ENCODE measurements around the gene SPPL3. TPM values are rescaled to one million over a fixed set of nuclear protein-coding genes. Genes with fewer than 3 reads are reported as not detected.

Gene SPPL3
- total RNA-seq, 1 donor from 2014 or later = 44.1 TPM

GRCh38 chr12:120936197-120936596, 32.0 kb upstream of the SPPL3 start:
- Histone ChIP-seq H3K4me3 (no peak overlapping the region), H3K27me3 (no peaks in the 10 kb centered on the region), H3K9me3 (no peaks in the 10 kb centered on the region), H3K4me1 (no peaks in the 10 kb centered on the region), H3K36me3 (no peaks in the 10 kb centered on the region), H3K27ac (no peak overlapping the region)
- intact Hi-C loops (cut with DNase I) = no loop called here
- peak; percentile 62 for ATAC-seq
- no peak for DNase-seq
- TF ChIP-seq CTCF (IDR thresholded peaks at IDR 0.05) = no peak

GRCh38 chr12:120933786-120934185, 29.6 kb upstream of the SPPL3 start:
- intact Hi-C loops (cut with DNase I) = no loop called here
- no peak for TF ChIP-seq CTCF (IDR thresholded peaks at IDR 0.05)
- DNase-seq (no peak), ATAC-seq (no peak)
- Histone ChIP-seq H3K27ac (no peak overlapping the region), H3K9me3 (no peaks in the 10 kb centered on the region), H3K4me3 (no peak overlapping the region), H3K36me3 (no peaks in the 10 kb centered on the region), H3K27me3 (no peaks in the 10 kb centered on the region), H3K4me1 (no peaks in the 10 kb centered on the region)

- Histone ChIP-seq H3K4me3 (no peak overlapping the region), H3K9me3 (no peaks in the 10 kb centered on the region), H3K36me3 (no peaks in the 10 kb centered on the region), H3K27ac (no peak overlapping the region), H3K4me1 (no peaks in the 10 kb centered on the region), H3K27me3 (no peaks in the 10 kb centered on the region)
- ATAC-seq = no peak
- no peak for DNase-seq
- intact Hi-C loops (cut with DNase I) = no loop called here
- no peak for TF ChIP-seq CTCF (IDR thresholded peaks at IDR 0.05)
Measured at GRCh38 chr12:120932956-120933526, 28.9 kb upstream of the SPPL3 start.

GRCh38 chr12:120932058-120932457, 27.9 kb upstream of the SPPL3 start:
- intact Hi-C loops (cut with DNase I) = no loop called here
- DNase-seq (no peak), ATAC-seq (no peak)
- Histone ChIP-seq H3K4me1 (no peaks in the 10 kb centered on the region), H3K36me3 (no peaks in the 10 kb centered on the region), H3K27me3 (no peaks in the 10 kb centered on the region), H3K9me3 (no peaks in the 10 kb centered on the region), H3K4me3 (no peak overlapping the region), H3K27ac (no peak overlapping the region)
- no peak for TF ChIP-seq CTCF (IDR thresholded peaks at IDR 0.05)

- no peak overlapping the region for H3K27ac ChIP-seq
- H3K9me3 ChIP-seq = no peaks in the 10 kb centered on the region
- no peak for TF ChIP-seq CTCF (IDR thresholded peaks at IDR 0.05)
- intact Hi-C loops (cut with DNase I) = no loop called here
- DNase-seq (no peak), ATAC-seq (no peak)
- H3K27me3 ChIP-seq = no peaks in the 10 kb centered on the region
- no peaks in the 10 kb centered on the region for H3K4me1 ChIP-seq
- no peaks in the 10 kb centered on the region for H3K36me3 ChIP-seq
- H3K4me3 ChIP-seq = no peak overlapping the region
Measured at GRCh38 chr12:120930032-120930431, 25.9 kb upstream of the SPPL3 start.
